Astrocyte (in vitro differentiated cells and primary cell): ENCODE measurements around the gene ZNF254.

Experiments
- EZH2 ChIP-seq: IDR thresholded peaks from 2 replicates; pipeline ENCODE4 v1.6.1; 2012; ENCODE audit warnings: mild to moderate bottlenecking, low read length, inconsistent platforms; ENCODE audit not compliant: insufficient read depth
- TF ChIP-seq, protein P1 (sequence below): IDR thresholded peaks from 2 replicates; pipeline ENCODE4 v1.5.1; 2011; ENCODE audit warnings: low read depth, mild to moderate bottlenecking, inconsistent platforms, low read length, moderate library complexity; ENCODE audit not compliant: insufficient read depth

DNA sequence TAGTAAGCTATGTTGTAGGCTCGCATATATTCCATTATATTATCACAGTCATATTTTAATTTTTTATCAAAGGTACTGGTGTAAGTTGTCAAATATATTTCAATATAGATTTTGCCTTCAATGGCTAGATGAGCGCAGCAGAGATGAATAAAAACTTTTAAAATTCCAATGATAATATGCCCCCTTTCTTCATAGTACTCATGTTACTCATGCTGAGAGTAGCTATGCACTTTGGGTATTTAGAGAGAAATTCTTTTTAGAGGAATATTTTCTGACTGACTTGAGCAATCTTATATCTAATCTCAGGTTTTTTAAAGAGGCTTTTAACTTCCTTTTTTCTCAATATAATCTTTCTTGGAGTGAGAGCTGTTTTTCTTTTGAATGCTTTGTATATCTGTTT, 11.4 kb downstream of the ZNF254 start:
- TF ChIP-seq, protein P1, sequence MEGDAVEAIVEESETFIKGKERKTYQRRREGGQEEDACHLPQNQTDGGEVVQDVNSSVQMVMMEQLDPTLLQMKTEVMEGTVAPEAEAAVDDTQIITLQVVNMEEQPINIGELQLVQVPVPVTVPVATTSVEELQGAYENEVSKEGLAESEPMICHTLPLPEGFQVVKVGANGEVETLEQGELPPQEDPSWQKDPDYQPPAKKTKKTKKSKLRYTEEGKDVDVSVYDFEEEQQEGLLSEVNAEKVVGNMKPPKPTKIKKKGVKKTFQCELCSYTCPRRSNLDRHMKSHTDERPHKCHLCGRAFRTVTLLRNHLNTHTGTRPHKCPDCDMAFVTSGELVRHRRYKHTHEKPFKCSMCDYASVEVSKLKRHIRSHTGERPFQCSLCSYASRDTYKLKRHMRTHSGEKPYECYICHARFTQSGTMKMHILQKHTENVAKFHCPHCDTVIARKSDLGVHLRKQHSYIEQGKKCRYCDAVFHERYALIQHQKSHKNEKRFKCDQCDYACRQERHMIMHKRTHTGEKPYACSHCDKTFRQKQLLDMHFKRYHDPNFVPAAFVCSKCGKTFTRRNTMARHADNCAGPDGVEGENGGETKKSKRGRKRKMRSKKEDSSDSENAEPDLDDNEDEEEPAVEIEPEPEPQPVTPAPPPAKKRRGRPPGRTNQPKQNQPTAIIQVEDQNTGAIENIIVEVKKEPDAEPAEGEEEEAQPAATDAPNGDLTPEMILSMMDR, result no peak
- TF ChIP-seq EZH2, result no peak
